ENCODE results near the gene AFMID. TPM values are rescaled to one million over a fixed set of nuclear protein-coding genes. Genes with fewer than 3 reads are reported as not detected.

The AFMID gene
- total RNA-seq, 4 donors from 2014 or later, result 16.5 to 44.3 (median 30.3) TPM

DNA sequence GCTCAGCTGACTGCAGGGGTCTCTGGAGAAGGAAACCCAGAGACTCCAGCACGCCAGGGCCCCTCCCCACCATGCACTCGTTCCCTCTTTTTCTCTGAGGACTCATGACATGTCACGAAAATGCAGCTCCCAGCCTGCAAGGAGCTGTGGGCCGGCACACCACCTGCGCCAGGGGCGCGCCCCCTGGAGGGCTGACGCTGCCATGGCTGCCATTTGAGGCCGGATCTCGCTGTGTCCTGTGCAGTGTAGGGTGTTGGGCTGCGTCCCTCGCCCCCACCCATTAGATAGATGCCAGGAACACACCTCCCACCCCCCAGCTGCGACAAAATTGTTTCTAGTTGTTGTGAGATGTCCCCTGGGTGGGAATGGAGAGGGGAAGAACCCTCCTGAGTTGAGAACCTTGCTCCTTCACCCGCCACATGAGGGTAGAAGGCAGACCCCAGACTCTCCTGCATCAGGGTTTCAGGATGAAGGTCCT, 10.6 kb upstream of the AFMID start:
- WGBS, 2 donors, result 17 to 40% methylated on average over 1 to 13 of the region's 14 CpGs

DNA sequence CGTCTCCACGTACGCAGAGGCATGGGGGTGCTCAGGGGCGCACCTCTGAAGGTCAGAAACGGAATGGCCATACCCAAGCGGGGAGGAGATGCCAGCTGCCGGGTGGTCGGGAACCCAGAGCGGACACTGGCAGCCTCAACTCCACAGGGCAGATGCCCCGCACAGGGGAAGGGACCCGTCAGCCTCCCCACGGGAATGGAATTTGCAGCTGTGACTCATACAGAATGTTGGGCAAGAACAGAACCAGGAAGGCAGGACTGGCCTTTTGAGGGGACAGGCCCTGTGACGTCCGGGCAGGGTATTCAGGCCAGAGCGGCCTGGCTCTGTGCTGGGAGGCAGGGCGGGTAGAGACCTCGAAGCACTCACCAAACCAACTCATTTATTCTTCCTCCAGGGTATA, 7.8 kb upstream of the AFMID start:
- intact Hi-C loops (cut with DNase I), result no loop called here
- no peak overlapping the region for H3K4me3 ChIP-seq
- no peaks in the 10 kb centered on the region for H3K27me3 ChIP-seq
- H3K36me3 ChIP-seq, result no peaks in the 10 kb centered on the region
- DNase-seq, result no peak
- no peaks in the 10 kb centered on the region for H3K9me3 ChIP-seq
- H3K4me1 ChIP-seq, result peaks cover 23 to 60% (median 49%) of the 10 kb centered on the region in 3 donors
- peak overlapping the region; percentile 52 to 86 (median 70) for H3K27ac ChIP-seq
- 23 to 60% methylated on average over 1 to 2 of the region's 17 CpGs for WGBS, 2 donors
- peak in 1 of 4 donors; percentile 40 for TF ChIP-seq POLR2A (IDR thresholded peaks at IDR 0.05)
- TF ChIP-seq, protein P1, sequence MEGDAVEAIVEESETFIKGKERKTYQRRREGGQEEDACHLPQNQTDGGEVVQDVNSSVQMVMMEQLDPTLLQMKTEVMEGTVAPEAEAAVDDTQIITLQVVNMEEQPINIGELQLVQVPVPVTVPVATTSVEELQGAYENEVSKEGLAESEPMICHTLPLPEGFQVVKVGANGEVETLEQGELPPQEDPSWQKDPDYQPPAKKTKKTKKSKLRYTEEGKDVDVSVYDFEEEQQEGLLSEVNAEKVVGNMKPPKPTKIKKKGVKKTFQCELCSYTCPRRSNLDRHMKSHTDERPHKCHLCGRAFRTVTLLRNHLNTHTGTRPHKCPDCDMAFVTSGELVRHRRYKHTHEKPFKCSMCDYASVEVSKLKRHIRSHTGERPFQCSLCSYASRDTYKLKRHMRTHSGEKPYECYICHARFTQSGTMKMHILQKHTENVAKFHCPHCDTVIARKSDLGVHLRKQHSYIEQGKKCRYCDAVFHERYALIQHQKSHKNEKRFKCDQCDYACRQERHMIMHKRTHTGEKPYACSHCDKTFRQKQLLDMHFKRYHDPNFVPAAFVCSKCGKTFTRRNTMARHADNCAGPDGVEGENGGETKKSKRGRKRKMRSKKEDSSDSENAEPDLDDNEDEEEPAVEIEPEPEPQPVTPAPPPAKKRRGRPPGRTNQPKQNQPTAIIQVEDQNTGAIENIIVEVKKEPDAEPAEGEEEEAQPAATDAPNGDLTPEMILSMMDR (IDR thresholded peaks at IDR 0.05), result no peak

More for the DNA sequence above, 10.6 kb upstream of the AFMID start:
- Histone ChIP-seq H3K4me1 (peaks cover 43 to 83% (median 77%) of the 10 kb centered on the region in 3 donors), H3K9me3 (no peaks in the 10 kb centered on the region), H3K4me3 (no peak overlapping the region), H3K27me3 (no peaks in the 10 kb centered on the region), H3K27ac (peak overlapping the region in 3 of 4 donors; percentile 82 to 98 (median 94)), H3K36me3 (peaks cover 0 to 17% (median 0%) of the 10 kb centered on the region in 3 donors)
- TF ChIP-seq, protein P1 (IDR thresholded peaks at IDR 0.05), result peak; percentile 69 to 94 (median 92)
- no peak for TF ChIP-seq POLR2A (IDR thresholded peaks at IDR 0.05)
- intact Hi-C loops (cut with DNase I), result loop anchor here (2.0 kb wide), 1 partner anchor 64 kb away; no protein-coding TSS in a partner anchor
- no peak for DNase-seq

DNA sequence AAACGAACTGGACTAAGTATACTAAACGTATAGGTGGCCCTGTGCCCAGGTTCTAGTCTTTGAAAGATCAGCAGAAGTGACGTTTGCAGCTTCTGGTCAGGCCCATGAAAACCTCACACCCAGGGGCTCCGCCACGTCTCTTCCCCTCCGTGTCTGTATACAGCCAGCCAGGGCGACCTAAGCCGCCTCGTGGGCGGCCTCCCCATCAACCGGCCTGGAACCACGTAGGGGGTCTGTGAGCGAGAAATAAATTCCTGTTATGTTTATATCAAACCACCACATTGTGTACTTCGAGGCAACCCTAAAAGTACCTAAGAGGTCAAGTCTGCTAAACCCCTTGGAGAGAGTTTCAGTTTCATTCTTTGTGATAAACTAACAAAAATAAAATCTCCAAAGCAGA, 7.1 kb upstream of the AFMID start:
- no peak for TF ChIP-seq POLR2A (IDR thresholded peaks at IDR 0.05)
- TF ChIP-seq, protein P1 (IDR thresholded peaks at IDR 0.05), result no peak
- H3K4me1 ChIP-seq, result peaks cover 19 to 60% (median 42%) of the 10 kb centered on the region in 3 donors

GRCh38 chr17:78180508-78180907, 6.7 kb upstream of the AFMID start:
- peaks cover 15 to 60% (median 38%) of the 10 kb centered on the region in 3 donors for H3K4me1 ChIP-seq
- H3K9me3 ChIP-seq, result no peaks in the 10 kb centered on the region
- 59 to 73% methylated on average over 2 of the region's 2 CpGs for WGBS, 2 donors
- no peaks in the 10 kb centered on the region for H3K27me3 ChIP-seq
- DNase-seq, result no peak
- H3K36me3 ChIP-seq, result no peaks in the 10 kb centered on the region
- peak overlapping the region in 3 of 4 donors; percentile 49 to 70 (median 69) for H3K27ac ChIP-seq
- H3K4me3 ChIP-seq, result no peak overlapping the region
- intact Hi-C loops (cut with DNase I), result no loop called here
- no peak for TF ChIP-seq POLR2A (IDR thresholded peaks at IDR 0.05)
- TF ChIP-seq, protein P1 (IDR thresholded peaks at IDR 0.05), result no peak

More for the DNA sequence above, 7.1 kb upstream of the AFMID start:
- H3K27ac ChIP-seq, result peak overlapping the region; percentile 52 to 86 (median 70)
- H3K4me3 ChIP-seq, result peak overlapping the region in 2 of 4 donors; percentile 1 to 23
- no peaks in the 10 kb centered on the region for H3K36me3 ChIP-seq
- no peaks in the 10 kb centered on the region for H3K27me3 ChIP-seq
- no peak for DNase-seq
- no peaks in the 10 kb centered on the region for H3K9me3 ChIP-seq
- 58 to 63% methylated on average over 14 of the region's 14 CpGs for WGBS, 2 donors
- intact Hi-C loops (cut with DNase I), result no loop called here

DNA sequence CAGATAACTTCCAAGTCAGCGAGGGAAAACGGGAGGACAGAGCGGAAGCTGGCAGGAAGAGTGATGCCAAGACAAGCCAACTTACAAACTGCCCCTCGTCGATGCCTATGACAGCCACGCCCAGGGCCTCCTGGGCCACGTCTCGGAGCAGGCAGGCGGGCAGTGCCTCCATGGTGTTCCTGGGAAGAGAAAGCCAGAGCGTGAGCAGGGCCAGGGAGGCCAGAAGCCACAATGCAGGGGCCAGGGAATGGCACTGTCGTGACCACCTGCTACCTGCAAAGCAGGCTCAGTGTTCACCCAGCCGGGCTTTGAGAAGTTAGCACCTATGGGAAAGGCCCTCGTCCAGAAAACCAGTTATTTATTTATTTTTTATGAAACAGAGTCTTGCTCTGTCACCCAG, 4.7 kb upstream of the AFMID start:
- H3K4me1 ChIP-seq, result peaks cover 11 to 58% (median 30%) of the 10 kb centered on the region in 3 donors
- DNase-seq, result no peak

More for the DNA sequence above, 4.7 kb upstream of the AFMID start:
- Histone ChIP-seq H3K27me3 (no peaks in the 10 kb centered on the region), H3K4me3 (no peak overlapping the region), H3K9me3 (no peaks in the 10 kb centered on the region), H3K36me3 (no peaks in the 10 kb centered on the region), H3K27ac (no peak overlapping the region)
- TF ChIP-seq, protein P1 (IDR thresholded peaks at IDR 0.05), result no peak
- TF ChIP-seq POLR2A (IDR thresholded peaks at IDR 0.05), result no peak
- 91 to 94% methylated on average over 10 to 13 of the region's 13 CpGs for WGBS, 2 donors
- intact Hi-C loops (cut with DNase I), result no loop called here
